GM12878 (cell line): ENCODE data around the gene ITFG1.

Experiments used
- ASH2L ChIP-seq: fragments of 300-600, 200-600 bp; sonication (generic); IDR thresholded peaks from 2 replicates; pipeline ENCODE4 v1.6.1; 2017; ENCODE audit warnings: low read depth, mild to moderate bottlenecking, borderline replicate concordance
- CTCF ChIP-seq, 3 experiments: IDR thresholded peaks in 2 of 3; conservative IDR thresholded peaks in 1 of 3; 2 replicates each; pipeline ENCODE4 v1.5.1; 2011; ENCODE audit warnings: low read depth in 3 of 3, low read length in 3 of 3, mild to moderate bottlenecking in 3 of 3, control low read depth in 2 of 3, moderate library complexity in 2 of 3, inconsistent platforms in 1 of 3, mixed read lengths in 1 of 3; ENCODE audit not compliant: control insufficient read depth in 2 of 3, insufficient read depth in 1 of 3; ENCODE audit errors: extremely low read depth in 1 of 3
- RAD51 ChIP-seq: fragments of 450-650 bp; IDR thresholded peaks from 2 replicates; pipeline ENCODE4 v1.6.1; 2016; ENCODE audit warnings: moderate library complexity, mild to moderate bottlenecking, inconsistent platforms
- SPI1 ChIP-seq: IDR thresholded peaks from 2 replicates; pipeline ENCODE4 v1.6.1; 2011; ENCODE audit warnings: low read depth, mild to moderate bottlenecking, low read length, moderate library complexity, borderline replicate concordance; ENCODE audit not compliant: insufficient read depth
- ZNF274 ChIP-seq: IDR thresholded peaks from one replicate; pipeline ENCODE4 v1.8.0; 2011; ENCODE audit not compliant: insufficient read length, insufficient read depth

- TF ChIP-seq RAD51: no peak
- TF ChIP-seq SPI1: no peak
- no peak for TF ChIP-seq ASH2L
- TF ChIP-seq CTCF (IDR thresholded peaks at IDR 0.05 in 2 of 3, conservative IDR thresholded peaks at IDR 0.05 in 1 of 3; ENCODE audit: control insufficient read depth in 2 of 3, extremely low read depth in 1 of 3, insufficient read depth in 1 of 3, low read depth in 3 of 3, low read length in 3 of 3): no peak
- no peak for TF ChIP-seq ZNF274
These were observed 331.0 kb downstream of the ITFG1 start for GRCh38 chr16:47129755-47130435.
